Transverse colon (tissue), 4 donors: ENCODE results near the gene DOCK1. TPM values are rescaled to one million over a fixed set of nuclear protein-coding genes. Genes with fewer than 3 reads are reported as not detected.

Experiments
- DNase-seq: peaks from one replicate; pipeline ENCODE4 v3.0.0-alpha.2; 2019
- H3K27ac ChIP-seq, 4 donors: fragments of 200-600 bp; sonication (generic); 2 replicates each; pipeline ENCODE4 v1.5.1; 2016 to 2018; ENCODE audit warnings: inconsistent platforms in 4 of 4
- H3K27me3 ChIP-seq: fragments of 200-600 bp; sonication (generic); 2 replicates; pipeline ENCODE4 v1.5.1; 2017; ENCODE audit warnings: inconsistent platforms
- H3K36me3 ChIP-seq, 4 donors: fragments of 200-600 bp; sonication (generic); 2 replicates each; pipeline ENCODE4 v1.5.1; 2017 to 2019; ENCODE audit warnings: inconsistent platforms in 4 of 4
- H3K4me1 ChIP-seq, 4 donors: fragments of 200-600 bp; sonication (generic); 2 replicates each; pipeline ENCODE4 v1.5.1; 2017 to 2020; ENCODE audit warnings: inconsistent platforms in 4 of 4
- H3K4me3 ChIP-seq, 4 donors: fragments of 200-600 bp; sonication (generic); 1 replicate in 1 of 4; 2 replicates in 3 of 4; pipeline versions ENCODE4 v1.5.1 to v1.6.1; 2017 to 2019; ENCODE audit warnings: inconsistent platforms in 4 of 4
- H3K9me3 ChIP-seq, 2 donors: fragments of 200-600 bp; sonication (generic); 2 replicates each; pipeline ENCODE4 v1.5.1; 2017 to 2019; ENCODE audit warnings: inconsistent platforms in 2 of 2
- CTCF ChIP-seq, 5 experiments: fragments of 200-600 bp in 3 of 5; fragments of 450-650 bp in 2 of 5; sonication (generic) in 3 of 5; IDR thresholded peaks; 1 replicate in 2 of 5; 2 replicates in 3 of 5; pipeline ENCODE4 v1.5.1; 2016 to 2017; ENCODE audit warnings: antibody characterized with exemption in 5 of 5, inconsistent platforms in 3 of 5, mild to moderate bottlenecking in 2 of 5, moderate library complexity in 1 of 5
- EP300 ChIP-seq: sonication (generic); formaldehyde crosslinking; IDR thresholded peaks from one replicate; pipeline ENCODE4 v1.6.1; 2017; ENCODE audit warnings: antibody characterized with exemption, low read depth
- POLR2A ChIP-seq: fragments of 450-650 bp; IDR thresholded peaks from one replicate; pipeline ENCODE4 v1.6.1; 2016; ENCODE audit warnings: antibody characterized with exemption, mild to moderate bottlenecking, moderate library complexity
- POLR2AphosphoS5 ChIP-seq, 3 donors: sonication (generic); formaldehyde crosslinking; IDR thresholded peaks; one replicate each; pipeline ENCODE4 v1.6.1; 2016; ENCODE audit warnings: antibody characterized with exemption in 3 of 3
- WGBS, 2 donors: methylation state at CpG; one replicate each; pipeline ENCODE4 v1.1.5; 2018; ENCODE audit warnings: low coverage in 1 of 2; 5-methylcytosine and 5-hydroxymethylcytosine counted together
- in situ Hi-C, 4 donors: fragments of 200-750 bp; cut with MboI; loops; one replicate each; pipeline versions ENCODE4 v1.15.0 to v1.15.1; 2017; ENCODE audit warnings: low sequenced_read_pairs in 3 of 4, low pct_ligation_motif_present in 1 of 4, low pct_unique_long_range_greater_than_20kb in 1 of 4
- intact Hi-C: fragments of 100-400 bp; cut with DNase I; formaldehyde crosslinking; loops from one replicate; pipeline ENCODE4 v1.15.1; 2023; ENCODE audit warnings: low total_unique reads
- total RNA-seq, 4 donors: library from RNA; depleted of rRNA; stranded (reverse); fragments of >200 nt; gene quantifications; one replicate each; pipeline ENCODE4 v1.1.0, GENCODE V29; 2016

The DOCK1 gene
- total RNA-seq, 4 donors from 2014 or later = 75.1 to 200 (median 92.5) TPM

- TF ChIP-seq POLR2AphosphoS5 (IDR thresholded peaks at IDR 0.05) (no peak), POLR2A (no peak), EP300 (no peak), CTCF (IDR thresholded peaks at IDR 0.05) (no peak)
- in situ Hi-C loops (no loop called here), intact Hi-C loops (no loop called here)
- WGBS, 2 donors = 93 to 100% methylated on average over 1 to 12 of the region's 12 CpGs
- no peaks in the 10 kb centered on the region for H3K27me3 ChIP-seq
- no peaks in the 10 kb centered on the region for H3K36me3 ChIP-seq
- H3K4me3 ChIP-seq = no peak overlapping the region
- DNase-seq = no peak
- H3K4me1 ChIP-seq = no peaks in the 10 kb centered on the region
- H3K9me3 ChIP-seq = no peaks in the 10 kb centered on the region
- H3K27ac ChIP-seq = no peak overlapping the region
These were observed 362.2 kb downstream of the DOCK1 start for GRCh38 chr10:127267442-127267841.

GRCh38 chr10:127272076-127272475, 366.8 kb downstream of the DOCK1 start:
- WGBS, 2 donors = 80 to 85% methylated on average over 2 to 4 of the region's 4 CpGs
- Histone ChIP-seq H3K36me3 (no peaks in the 10 kb centered on the region), H3K27me3 (no peaks in the 10 kb centered on the region), H3K9me3 (no peaks in the 10 kb centered on the region), H3K4me1 (no peaks in the 10 kb centered on the region), H3K27ac (no peak overlapping the region), H3K4me3 (no peak overlapping the region)
- no peak for TF ChIP-seq CTCF (IDR thresholded peaks at IDR 0.05)
- TF ChIP-seq EP300 = no peak
- no peak for TF ChIP-seq POLR2AphosphoS5 (IDR thresholded peaks at IDR 0.05)
- TF ChIP-seq POLR2A = no peak
- intact Hi-C loops (no loop called here), in situ Hi-C loops (no loop called here)
- no peak for DNase-seq

GRCh38 chr10:127275272-127275671, 370.0 kb downstream of the DOCK1 start:
- no peak for DNase-seq
- Histone ChIP-seq H3K4me1 (no peaks in the 10 kb centered on the region), H3K27ac (no peak overlapping the region), H3K27me3 (no peaks in the 10 kb centered on the region), H3K36me3 (no peaks in the 10 kb centered on the region), H3K4me3 (no peak overlapping the region), H3K9me3 (no peaks in the 10 kb centered on the region)
- intact Hi-C loops = no loop called here
- in situ Hi-C loops = no loop called here
- no peak for TF ChIP-seq CTCF (IDR thresholded peaks at IDR 0.05)
- TF ChIP-seq EP300 = no peak
- no peak for TF ChIP-seq POLR2AphosphoS5 (IDR thresholded peaks at IDR 0.05)
- TF ChIP-seq POLR2A = no peak
- 87 to 97% methylated on average over 6 of the region's 6 CpGs for WGBS, 2 donors

GRCh38 chr10:127275793-127276450, 370.7 kb downstream of the DOCK1 start:
- DNase-seq = no peak
- no peak overlapping the region for H3K4me3 ChIP-seq
- no peaks in the 10 kb centered on the region for H3K9me3 ChIP-seq
- intact Hi-C loops = no loop called here
- no peaks in the 10 kb centered on the region for H3K36me3 ChIP-seq
- no peaks in the 10 kb centered on the region for H3K4me1 ChIP-seq
- no peaks in the 10 kb centered on the region for H3K27me3 ChIP-seq
- in situ Hi-C loops = no loop called here
- WGBS, 2 donors = 95% methylated on average over 10 of the region's 10 CpGs; no CpG with 5 or more reads in 1 of the 2 donors
- no peak overlapping the region for H3K27ac ChIP-seq
- TF ChIP-seq POLR2A (no peak), POLR2AphosphoS5 (IDR thresholded peaks at IDR 0.05) (no peak), CTCF (IDR thresholded peaks at IDR 0.05) (no peak), EP300 (no peak)
